ENCODE data around the gene UMAD1.
"Not testable (repeated sequence)": the region's sequence is repeated elsewhere in the genome, so short reads cannot be mapped to it uniquely, and the experiment has no call there.

Gene UMAD1

DNA sequence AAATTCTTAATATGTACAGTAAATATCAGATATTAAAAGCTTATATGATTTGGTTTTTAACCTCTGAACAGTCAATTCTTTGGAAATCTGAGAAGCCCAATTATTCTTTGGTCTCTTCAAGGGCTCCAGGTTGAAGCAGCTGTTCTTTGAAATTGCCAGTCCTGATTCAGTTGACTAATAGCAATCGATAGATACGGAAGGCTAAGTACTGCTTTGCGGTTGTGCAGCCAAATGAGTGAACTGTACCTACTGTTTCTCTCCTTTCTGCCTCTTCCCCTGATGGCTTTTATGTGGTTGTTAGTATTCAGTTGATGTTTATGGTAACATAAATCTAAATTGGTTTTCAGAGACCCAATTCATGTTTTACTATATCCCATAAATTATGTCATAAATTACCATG is 181.0 kb downstream of the UMAD1 start:
- H3K27ac ChIP-seq (ENCODE audit: low read length) = peak overlapping the region; percentile 46; the same call in 1 of the 2 replicates
- H4K20me1 ChIP-seq (ENCODE audit: insufficient read depth, low read length) = no peaks in the 10 kb centered on the region
- peak overlapping the region; percentile 55; the same call in 1 of the 2 replicates for H3K4me2 ChIP-seq (ENCODE audit: low read depth, low read length)
- H3K4me3 ChIP-seq (ENCODE audit: low read length) = no peak overlapping the region
- H3K36me3 ChIP-seq (replicated peaks; ENCODE audit: insufficient read depth, low read length) = no peaks in the 10 kb centered on the region
- no peaks in the 10 kb centered on the region for H3K79me2 ChIP-seq (ENCODE audit: low read length)
- H3K4me1 ChIP-seq (ENCODE audit: low read length) = peaks cover 45% of the 10 kb centered on the region
- H3K9me2 ChIP-seq (replicated peaks; ENCODE audit: insufficient read depth, low read length) = no peaks in the 10 kb centered on the region
- DNase-seq = no peak
- H3K27me3 ChIP-seq (replicated peaks; ENCODE audit: insufficient read depth, low read length) = no peaks in the 10 kb centered on the region
- no peak overlapping the region for H2AFZ ChIP-seq (ENCODE audit: low read length)
- H3F3A ChIP-seq (ENCODE audit: insufficient read depth, low read length) = peaks cover 26% of the 10 kb centered on the region
- no peak overlapping the region for H3K9ac ChIP-seq (ENCODE audit: low read length)
- H3K9me3 ChIP-seq (replicated peaks; ENCODE audit: insufficient read depth, low read length) = no peaks in the 10 kb centered on the region
- TF ChIP-seq, protein P1, sequence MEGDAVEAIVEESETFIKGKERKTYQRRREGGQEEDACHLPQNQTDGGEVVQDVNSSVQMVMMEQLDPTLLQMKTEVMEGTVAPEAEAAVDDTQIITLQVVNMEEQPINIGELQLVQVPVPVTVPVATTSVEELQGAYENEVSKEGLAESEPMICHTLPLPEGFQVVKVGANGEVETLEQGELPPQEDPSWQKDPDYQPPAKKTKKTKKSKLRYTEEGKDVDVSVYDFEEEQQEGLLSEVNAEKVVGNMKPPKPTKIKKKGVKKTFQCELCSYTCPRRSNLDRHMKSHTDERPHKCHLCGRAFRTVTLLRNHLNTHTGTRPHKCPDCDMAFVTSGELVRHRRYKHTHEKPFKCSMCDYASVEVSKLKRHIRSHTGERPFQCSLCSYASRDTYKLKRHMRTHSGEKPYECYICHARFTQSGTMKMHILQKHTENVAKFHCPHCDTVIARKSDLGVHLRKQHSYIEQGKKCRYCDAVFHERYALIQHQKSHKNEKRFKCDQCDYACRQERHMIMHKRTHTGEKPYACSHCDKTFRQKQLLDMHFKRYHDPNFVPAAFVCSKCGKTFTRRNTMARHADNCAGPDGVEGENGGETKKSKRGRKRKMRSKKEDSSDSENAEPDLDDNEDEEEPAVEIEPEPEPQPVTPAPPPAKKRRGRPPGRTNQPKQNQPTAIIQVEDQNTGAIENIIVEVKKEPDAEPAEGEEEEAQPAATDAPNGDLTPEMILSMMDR (IDR thresholded peaks at IDR 0.05; ENCODE audit: low read length) = no peak
- TF ChIP-seq EZH2phosphoT487 (IDR thresholded peaks at IDR 0.05; ENCODE audit: low read length) = no peak

DNA sequence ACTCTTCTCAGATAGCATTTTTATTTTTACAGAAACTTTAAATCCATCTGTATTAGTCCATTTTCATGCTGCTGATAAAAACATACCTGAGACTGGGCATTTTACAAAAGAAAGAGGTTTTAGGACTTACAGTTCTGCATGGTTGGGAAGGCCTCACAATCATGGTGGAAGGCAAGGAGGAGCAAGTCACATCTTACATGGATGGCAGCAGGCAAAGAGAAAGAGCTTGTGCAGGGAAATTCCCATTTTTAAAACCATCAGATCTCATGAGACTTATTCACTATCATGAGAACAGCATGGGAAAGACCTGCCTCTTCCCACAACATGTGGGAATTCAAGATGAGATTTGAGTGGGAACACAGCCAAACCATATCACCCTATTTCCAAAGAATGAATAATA is 184.7 kb downstream of the UMAD1 start:
- not testable (repeated sequence) for H3K9me3 ChIP-seq (replicated peaks; ENCODE audit: insufficient read depth, low read length); H2AFZ ChIP-seq (ENCODE audit: low read length); H3K79me2 ChIP-seq (ENCODE audit: low read length); H3K36me3 ChIP-seq (replicated peaks; ENCODE audit: insufficient read depth, low read length); H3K9me2 ChIP-seq (replicated peaks; ENCODE audit: insufficient read depth, low read length); H4K20me1 ChIP-seq (ENCODE audit: insufficient read depth, low read length); H3K4me3 ChIP-seq (ENCODE audit: low read length); H3K27me3 ChIP-seq (replicated peaks; ENCODE audit: insufficient read depth, low read length); DNase-seq; H3K9ac ChIP-seq (ENCODE audit: low read length); H3K27ac ChIP-seq (ENCODE audit: low read length); H3K4me2 ChIP-seq (ENCODE audit: low read depth, low read length)
- H3K4me1 ChIP-seq (ENCODE audit: low read length) = peaks cover 14% of the 10 kb centered on the region; the same call in 1 of the 2 replicates
- peaks cover 12% of the 10 kb centered on the region for H3F3A ChIP-seq (ENCODE audit: insufficient read depth, low read length)

DNA sequence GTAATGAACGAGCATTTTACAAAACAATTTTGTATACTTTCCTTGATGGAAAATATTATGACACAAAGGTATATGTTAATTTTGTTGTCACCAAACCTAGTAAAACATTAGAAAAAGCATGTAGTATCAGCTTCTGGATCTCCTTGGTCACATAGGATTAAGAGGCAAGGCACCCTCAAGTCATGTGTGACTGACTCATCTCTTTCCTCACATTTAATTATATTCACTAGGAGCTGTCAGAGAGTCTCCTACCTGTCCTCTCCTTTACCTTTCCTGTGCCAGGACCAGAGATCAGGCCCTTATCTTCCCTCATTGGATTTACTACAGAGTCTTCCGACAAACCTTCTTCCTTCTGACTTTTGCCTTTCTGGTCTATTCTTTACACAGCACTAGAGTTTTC is 189.1 kb downstream of the UMAD1 start:
- H3K9me2 ChIP-seq (replicated peaks; ENCODE audit: insufficient read depth, low read length) = no peaks in the 10 kb centered on the region
- no peak for DNase-seq
- no peak overlapping the region for H3K27ac ChIP-seq (ENCODE audit: low read length)
- 0 out of 2 replicates have a peak, but pooled peaks cover 5% of the 10 kb centered on the region for H3K4me1 ChIP-seq (ENCODE audit: low read length)
- no peaks in the 10 kb centered on the region for H3K79me2 ChIP-seq (ENCODE audit: low read length)
- no peak overlapping the region for H3K9ac ChIP-seq (ENCODE audit: low read length)
- no peaks in the 10 kb centered on the region for H3F3A ChIP-seq (ENCODE audit: insufficient read depth, low read length)
- no peak overlapping the region for H3K4me3 ChIP-seq (ENCODE audit: low read length)
- no peaks in the 10 kb centered on the region for H4K20me1 ChIP-seq (ENCODE audit: insufficient read depth, low read length)
- no peaks in the 10 kb centered on the region for H3K27me3 ChIP-seq (replicated peaks; ENCODE audit: insufficient read depth, low read length)
- no peaks in the 10 kb centered on the region for H3K36me3 ChIP-seq (replicated peaks; ENCODE audit: insufficient read depth, low read length)
- H2AFZ ChIP-seq (ENCODE audit: low read length) = no peak overlapping the region
- TF ChIP-seq EZH2phosphoT487 (IDR thresholded peaks at IDR 0.05; ENCODE audit: low read length) = no peak
- no peak for TF ChIP-seq EZH2 (optimal IDR thresholded peaks at IDR 0.05; ENCODE audit: low read depth, low read length)
- TF ChIP-seq, protein P1 (IDR thresholded peaks at IDR 0.05; ENCODE audit: low read length) = no peak
- H3K9me3 ChIP-seq (replicated peaks; ENCODE audit: insufficient read depth, low read length) = no peaks in the 10 kb centered on the region
- no peak overlapping the region for H3K4me2 ChIP-seq (ENCODE audit: low read depth, low read length)

DNA sequence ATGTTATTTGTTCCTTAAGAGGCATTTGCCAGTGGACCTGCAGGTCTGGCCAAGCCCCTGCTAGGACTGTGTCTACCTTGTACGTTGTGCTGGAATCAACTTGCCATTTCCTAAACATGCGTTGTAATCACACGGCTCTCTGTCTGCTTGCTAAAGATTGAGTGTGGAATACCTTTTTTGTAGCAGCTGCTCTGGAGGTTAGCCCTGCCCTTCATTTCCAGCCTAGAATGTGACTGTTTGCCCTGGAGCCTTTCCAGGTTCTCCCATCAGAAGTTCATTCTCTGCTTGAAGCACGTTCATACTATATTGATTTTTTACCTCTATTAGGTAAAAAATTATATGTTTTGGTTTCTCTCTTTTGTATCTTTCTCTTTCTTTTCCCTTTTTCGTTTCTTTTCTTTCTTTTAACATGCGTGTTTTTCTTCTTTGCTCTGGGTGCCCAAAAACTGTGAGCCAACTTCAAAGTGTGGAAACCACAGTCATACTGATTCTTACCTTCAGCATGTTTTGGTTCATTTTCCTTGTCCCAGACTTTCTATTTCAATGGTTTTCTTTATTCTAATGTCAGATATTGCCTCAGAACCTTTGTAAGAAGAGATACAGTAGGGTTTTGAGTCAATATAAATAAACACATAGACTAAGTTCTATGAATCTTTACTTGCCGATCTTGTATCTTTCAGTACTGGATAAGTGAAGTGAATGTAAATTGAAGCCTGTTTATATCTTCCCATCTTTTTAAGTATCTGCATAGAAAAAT is 189.7 kb downstream of the UMAD1 start:
- Histone ChIP-seq H3K4me3 (ENCODE audit: low read length) (no peak overlapping the region), H2AFZ (ENCODE audit: low read length) (no peak overlapping the region), H4K20me1 (ENCODE audit: insufficient read depth, low read length) (no peaks in the 10 kb centered on the region), H3K4me2 (ENCODE audit: low read depth, low read length) (no peak overlapping the region), H3K27ac (ENCODE audit: low read length) (no peak overlapping the region), H3K36me3 (replicated peaks; ENCODE audit: insufficient read depth, low read length) (no peaks in the 10 kb centered on the region), H3F3A (ENCODE audit: insufficient read depth, low read length) (no peaks in the 10 kb centered on the region), H3K9me3 (replicated peaks; ENCODE audit: insufficient read depth, low read length) (no peaks in the 10 kb centered on the region), H3K9me2 (replicated peaks; ENCODE audit: insufficient read depth, low read length) (no peaks in the 10 kb centered on the region), H3K4me1 (ENCODE audit: low read length) (0 out of 2 replicates have a peak, but pooled peaks cover 5% of the 10 kb centered on the region), H3K79me2 (ENCODE audit: low read length) (no peaks in the 10 kb centered on the region), H3K27me3 (replicated peaks; ENCODE audit: insufficient read depth, low read length) (no peaks in the 10 kb centered on the region), H3K9ac (ENCODE audit: low read length) (no peak overlapping the region)
- TF ChIP-seq, protein P1 (IDR thresholded peaks at IDR 0.05; ENCODE audit: low read length) = no peak
- no peak for TF ChIP-seq EZH2phosphoT487 (IDR thresholded peaks at IDR 0.05; ENCODE audit: low read length)
- DNase-seq = no peak

Data from MM.1S (cell line).